B cell (primary cell): ENCODE results near the gene NPY. TPM values are rescaled to one million over a fixed set of nuclear protein-coding genes. Genes with fewer than 3 reads are reported as not detected.

Experiments used
- ATAC-seq: fragments of 200-7000 bp; cut with Tn5 transposase; one replicate; pipeline ENCODE4 v1.10.0; 2021; ENCODE audit warnings: low read depth, mild to moderate bottlenecking, moderate number of reproducible peaks, moderate library complexity
- CTCF ChIA-PET: fragments of 350-600 bp; sonication (Branson Sonifier 250); formaldehyde crosslinking; loops from one replicate; lab custom pipeline; 2021; ENCODE audit warnings: antibody characterized with exemption, inconsistent platforms; lab: Charles Lee
- POLR2A ChIA-PET: fragments of 350-600 bp; sonication (Branson Sonifier 250); formaldehyde crosslinking; loops from one replicate; lab custom pipeline; 2021; ENCODE audit warnings: antibody characterized with exemption; lab: Charles Lee
- DNase-seq: peaks from one replicate; pipeline ENCODE4 v3.0.0; 2013
- H2AFZ ChIP-seq: 2 replicates; pipeline ENCODE4 v1.6.1; 2012; ENCODE audit warnings: mild to moderate bottlenecking, low read depth, low read length; ENCODE audit not compliant: insufficient read depth, poor library complexity, severe bottlenecking
- H3K27ac ChIP-seq, 2 donors: 1 replicate in 1 of 2; 2 replicates in 1 of 2; pipeline ENCODE4 v1.5.1; 2012 to 2013; ENCODE audit warnings: low read length in 2 of 2, mild to moderate bottlenecking in 2 of 2, moderate library complexity in 1 of 2
- H3K27me3 ChIP-seq, 4 experiments: fragments of 200-600 bp in 1 of 4; sonication (generic) in 1 of 4; replicated peaks in 1 of 4; 1 replicate in 2 of 4; 2 replicates in 2 of 4; pipeline versions ENCODE4 v1.6.1 to v1.7.0; 2013 to 2016; ENCODE audit warnings: low read length in 3 of 4, mild to moderate bottlenecking in 2 of 4, mixed read lengths in 1 of 4, moderate library complexity in 1 of 4; ENCODE audit not compliant: insufficient read depth in 4 of 4, control insufficient read depth in 3 of 4; ENCODE audit errors: control extremely low read depth in 1 of 4
- H3K36me3 ChIP-seq, 2 experiments: replicated peaks in 1 of 2; 1 replicate in 1 of 2; 2 replicates in 1 of 2; pipeline versions ENCODE4 v1.6.1 to v1.7.1; 2013; ENCODE audit warnings: low read length in 1 of 2; ENCODE audit not compliant: insufficient read depth in 2 of 2, control insufficient read depth in 1 of 2; ENCODE audit errors: control extremely low read depth in 1 of 2, extremely low read depth in 1 of 2
- H3K4me1 ChIP-seq, 2 donors: fragments of 200-600 bp in 1 of 2; sonication (generic) in 1 of 2; 1 replicate in 1 of 2; 2 replicates in 1 of 2; pipeline versions ENCODE4 v1.5.1 to v1.6.1; 2013 to 2017; ENCODE audit warnings: low read length in 2 of 2; ENCODE audit not compliant: control insufficient read depth in 2 of 2, insufficient read depth in 2 of 2
- H3K4me2 ChIP-seq: replicated peaks from 2 replicates; pipeline ENCODE3; 2012; ENCODE audit warnings: mild to moderate bottlenecking, low read depth, low read length; ENCODE audit not compliant: poor library complexity, severe bottlenecking
- H3K4me3 ChIP-seq, 5 experiments: fragments of 200-600 bp in 1 of 5; sonication (generic) in 1 of 5; 1 replicate in 3 of 5; 2 replicates in 2 of 5; pipeline versions ENCODE4 v1.5.1 to v1.7.0; 2011 to 2016; ENCODE audit warnings: low read length in 4 of 5, mild to moderate bottlenecking in 4 of 5, low read depth in 2 of 5, control low read depth in 1 of 5, moderate library complexity in 1 of 5; ENCODE audit not compliant: insufficient read depth in 1 of 5; ENCODE audit errors: control extremely low read depth in 1 of 5, extremely low read depth in 1 of 5
- H3K79me2 ChIP-seq: fragments of 200-600 bp; sonication (generic); one replicate; pipeline ENCODE4 v1.6.0; 2016; ENCODE audit warnings: low read length; ENCODE audit not compliant: control insufficient read depth, insufficient read depth
- H3K9ac ChIP-seq: fragments of 200-600 bp; sonication (generic); 2 replicates; pipeline ENCODE4 v1.6.1; 2017; ENCODE audit warnings: mild to moderate bottlenecking, low read length, moderate library complexity
- H3K9me3 ChIP-seq, 3 donors: one replicate each; pipeline versions ENCODE4 v1.6.1 to v1.7.1; 2013; ENCODE audit warnings: low read length in 2 of 3; ENCODE audit not compliant: control insufficient read depth in 2 of 3, insufficient read depth in 1 of 3; ENCODE audit errors: control extremely low read depth in 1 of 3
- H4K20me1 ChIP-seq: 2 replicates; pipeline ENCODE4 v1.6.0; 2012; ENCODE audit warnings: mild to moderate bottlenecking, low read length; ENCODE audit not compliant: insufficient read depth, control insufficient read depth, poor library complexity, severe bottlenecking
- H3K27ac Mint-ChIP-seq: one replicate; pipeline ENCODE4 v1.8.0; 2021; ENCODE audit warnings: mixed read lengths
- H3K27me3 Mint-ChIP-seq: one replicate; pipeline ENCODE4 v1.8.0; 2021; ENCODE audit warnings: mixed read lengths
- H3K4me1 Mint-ChIP-seq: one replicate; pipeline ENCODE4 v1.8.0; 2021; ENCODE audit warnings: mixed read lengths
- H3K4me3 Mint-ChIP-seq: one replicate; pipeline ENCODE4 v1.8.0; 2021; ENCODE audit warnings: mixed read lengths
- H3K9me3 Mint-ChIP-seq: one replicate; pipeline ENCODE4 v1.8.0; 2022; ENCODE audit warnings: mixed read lengths; ENCODE audit not compliant: insufficient read depth
- EZH2 ChIP-seq: IDR thresholded peaks from 2 replicates; pipeline ENCODE4 v1.6.1; 2012; ENCODE audit warnings: borderline replicate concordance, low read depth, mild to moderate bottlenecking, moderate library complexity, low read length; ENCODE audit not compliant: insufficient read depth, poor library complexity, severe bottlenecking
- WGBS: methylation state at CpG from one replicate; pipeline ENCODE4 v1.1.5; 2013; ENCODE audit warnings: missing lambda C conversion rate; ENCODE audit not compliant: insufficient coverage; 5-methylcytosine and 5-hydroxymethylcytosine counted together
- intact Hi-C: fragments of 100-400 bp; cut with micrococcal nuclease; formaldehyde crosslinking; loops from one replicate; pipeline ENCODE4 v1.10.0; 2022
- polyA plus RNA-seq: library from polyadenylated mRNA; depleted of rRNA; stranded (reverse); fragments of >200 nt; gene quantifications from 2 replicates; pipeline ENCODE4 v1.2.3, GENCODE V29; 2012
- total RNA-seq, 2 donors: library from RNA; stranded (reverse); fragments of 120-200 nt in 1 of 2; gene quantifications; 1 replicate in 1 of 2; 2 replicates in 1 of 2; pipeline versions ENCODE4 v1.2.3 to v1.2.4, GENCODE V29; 2013 to 2022
- TF ChIP-seq, protein P1 (sequence below): fragments of 200-600 bp; IDR thresholded peaks from one replicate; pipeline ENCODE4 v1.8.0; 2022; ENCODE audit warnings: antibody characterized with exemption, mild to moderate bottlenecking

The NPY gene
- total and polyA plus RNA-seq, 2 donors (not counting 1 experiment from before 2014, with no cell fraction given) = not detected

- Histone ChIP-seq H3K4me3 (no peak overlapping the region), H3K4me1 (no peaks in the 10 kb centered on the region), H3K9me3 (peaks cover 0 to 5% (median 3%) of the 10 kb centered on the region in 3 donors), H3K27ac (no peak overlapping the region), H2AFZ (no peak overlapping the region), H3K27me3 (peaks cover 0 to 4% (median 0%) of the 10 kb centered on the region in 4 experiments), H4K20me1 (no peaks in the 10 kb centered on the region), H3K9ac (no peak overlapping the region), H3K36me3 (no peaks in the 10 kb centered on the region), H3K79me2 (no peaks in the 10 kb centered on the region), H3K4me2 (no peak overlapping the region)
- intact Hi-C loops = no loop called here
- peaks cover 4% of the 10 kb centered on the region for H3K9me3 Mint-ChIP-seq
- ATAC-seq (no peak), DNase-seq (no peak)
- peaks cover 24% of the 10 kb centered on the region for H3K27me3 Mint-ChIP-seq
- no peak overlapping the region for H3K27ac Mint-ChIP-seq
- TF ChIP-seq, protein P1, sequence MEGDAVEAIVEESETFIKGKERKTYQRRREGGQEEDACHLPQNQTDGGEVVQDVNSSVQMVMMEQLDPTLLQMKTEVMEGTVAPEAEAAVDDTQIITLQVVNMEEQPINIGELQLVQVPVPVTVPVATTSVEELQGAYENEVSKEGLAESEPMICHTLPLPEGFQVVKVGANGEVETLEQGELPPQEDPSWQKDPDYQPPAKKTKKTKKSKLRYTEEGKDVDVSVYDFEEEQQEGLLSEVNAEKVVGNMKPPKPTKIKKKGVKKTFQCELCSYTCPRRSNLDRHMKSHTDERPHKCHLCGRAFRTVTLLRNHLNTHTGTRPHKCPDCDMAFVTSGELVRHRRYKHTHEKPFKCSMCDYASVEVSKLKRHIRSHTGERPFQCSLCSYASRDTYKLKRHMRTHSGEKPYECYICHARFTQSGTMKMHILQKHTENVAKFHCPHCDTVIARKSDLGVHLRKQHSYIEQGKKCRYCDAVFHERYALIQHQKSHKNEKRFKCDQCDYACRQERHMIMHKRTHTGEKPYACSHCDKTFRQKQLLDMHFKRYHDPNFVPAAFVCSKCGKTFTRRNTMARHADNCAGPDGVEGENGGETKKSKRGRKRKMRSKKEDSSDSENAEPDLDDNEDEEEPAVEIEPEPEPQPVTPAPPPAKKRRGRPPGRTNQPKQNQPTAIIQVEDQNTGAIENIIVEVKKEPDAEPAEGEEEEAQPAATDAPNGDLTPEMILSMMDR = no peak
- TF ChIP-seq EZH2 = no peak
- 52% methylated on average over 4 of the region's 6 CpGs for WGBS
- POLR2A ChIA-PET = no interaction called here
- H3K4me1 Mint-ChIP-seq = no peaks in the 10 kb centered on the region
- CTCF ChIA-PET = interaction anchor here (1.6 kb wide), 1 partner anchor 12 kb away, joined by 3 read pairs; no protein-coding TSS in a partner anchor
- H3K4me3 Mint-ChIP-seq = no peak overlapping the region
These were observed 53.2 kb downstream of the NPY start for GRCh38 chr7:24337180-24337579.

GRCh38 chr7:24339575-24339974 lies 55.6 kb downstream of the NPY start:
- Histone ChIP-seq H3K27ac (no peak overlapping the region), H3K4me1 (no peaks in the 10 kb centered on the region), H3K4me2 (no peak overlapping the region), H3K9me3 (no peaks in the 10 kb centered on the region), H3K27me3 (peaks cover 0 to 4% (median 0%) of the 10 kb centered on the region in 4 experiments), H3K9ac (no peak overlapping the region), H2AFZ (no peak overlapping the region), H3K4me3 (no peak overlapping the region), H3K36me3 (no peaks in the 10 kb centered on the region), H3K79me2 (no peaks in the 10 kb centered on the region), H4K20me1 (no peaks in the 10 kb centered on the region)
- Mint-ChIP-seq H3K4me3 (no peak overlapping the region), H3K27me3 (peaks cover 24% of the 10 kb centered on the region), H3K27ac (no peak overlapping the region), H3K4me1 (no peaks in the 10 kb centered on the region), H3K9me3 (no peaks in the 10 kb centered on the region)
- TF ChIP-seq EZH2 = no peak
- TF ChIP-seq, protein P1 = no peak
- DNase-seq (no peak), ATAC-seq (no peak)
- intact Hi-C loops = no loop called here
- ChIA-PET CTCF (no interaction called here), POLR2A (no interaction called here)
- WGBS = 93% methylated on average over 3 of the region's 5 CpGs
